OCI-LY7 (cell line): ENCODE results near the gene RGS8.

Source experiments
- EZH2phosphoT487 ChIP-seq: fragments of 200-600 bp; sonication (generic); IDR thresholded peaks from 2 replicates; pipeline ENCODE4 v1.6.1; 2018; ENCODE audit warnings: low read depth, borderline replicate concordance, mild to moderate bottlenecking, mixed run types, antibody characterized with exemption, low read length, moderate library complexity, mixed read lengths
- TF ChIP-seq, protein P1 (sequence below): fragments of 200-600 bp; sonication (generic); conservative IDR thresholded peaks from 2 replicates; pipeline ENCODE4 v1.5.1; 2014; ENCODE audit warnings: mild to moderate bottlenecking, antibody characterized with exemption, low read length, moderate library complexity, mixed read lengths

DNA sequence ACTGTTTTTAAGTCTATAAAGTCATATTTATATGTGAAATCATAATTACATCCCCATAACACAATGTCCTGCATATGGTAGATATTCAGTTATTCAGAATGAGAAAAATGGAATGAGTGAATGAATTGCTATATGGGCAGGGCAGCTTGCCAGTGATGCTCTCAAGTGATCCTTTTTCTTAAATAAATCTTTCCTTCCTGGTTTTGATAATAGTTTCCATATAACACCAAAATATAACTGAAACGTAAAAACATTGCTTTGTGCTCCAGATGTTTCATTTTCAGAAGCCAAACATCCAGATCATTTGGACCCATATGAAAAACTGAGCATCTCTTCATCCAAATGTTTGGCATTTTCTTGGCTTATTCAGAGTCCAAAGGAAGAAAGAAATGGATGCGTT is 30.2 kb upstream of the RGS8 start:
- TF ChIP-seq, protein P1, sequence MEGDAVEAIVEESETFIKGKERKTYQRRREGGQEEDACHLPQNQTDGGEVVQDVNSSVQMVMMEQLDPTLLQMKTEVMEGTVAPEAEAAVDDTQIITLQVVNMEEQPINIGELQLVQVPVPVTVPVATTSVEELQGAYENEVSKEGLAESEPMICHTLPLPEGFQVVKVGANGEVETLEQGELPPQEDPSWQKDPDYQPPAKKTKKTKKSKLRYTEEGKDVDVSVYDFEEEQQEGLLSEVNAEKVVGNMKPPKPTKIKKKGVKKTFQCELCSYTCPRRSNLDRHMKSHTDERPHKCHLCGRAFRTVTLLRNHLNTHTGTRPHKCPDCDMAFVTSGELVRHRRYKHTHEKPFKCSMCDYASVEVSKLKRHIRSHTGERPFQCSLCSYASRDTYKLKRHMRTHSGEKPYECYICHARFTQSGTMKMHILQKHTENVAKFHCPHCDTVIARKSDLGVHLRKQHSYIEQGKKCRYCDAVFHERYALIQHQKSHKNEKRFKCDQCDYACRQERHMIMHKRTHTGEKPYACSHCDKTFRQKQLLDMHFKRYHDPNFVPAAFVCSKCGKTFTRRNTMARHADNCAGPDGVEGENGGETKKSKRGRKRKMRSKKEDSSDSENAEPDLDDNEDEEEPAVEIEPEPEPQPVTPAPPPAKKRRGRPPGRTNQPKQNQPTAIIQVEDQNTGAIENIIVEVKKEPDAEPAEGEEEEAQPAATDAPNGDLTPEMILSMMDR = no peak
- no peak for TF ChIP-seq EZH2phosphoT487
